Central memory CD8-positive, alpha-beta T cell (primary cell): ENCODE results near the gene OSBPL3.

Experiments
- ATAC-seq: fragments of 150-1000 bp; cut with Tn5 transposase; replicated peaks from 2 replicates; pipeline ENCODE4 v1.10.0; 2022; ENCODE audit warnings: mild to moderate bottlenecking, moderate FRiP score, moderate number of reproducible peaks; ENCODE audit not compliant: poor library complexity, severe bottlenecking; ENCODE audit errors: extremely low read depth
- DNase-seq, 2 donors: peaks; one replicate each; pipeline ENCODE4 v3.0.0; 2021; ENCODE audit warnings: low spot score in 2 of 2
- H3K27ac Mint-ChIP-seq: one replicate; pipeline ENCODE4 v1.8.0; 2022; ENCODE audit warnings: low read depth, mild to moderate bottlenecking, moderate library complexity, mixed read lengths
- H3K27me3 Mint-ChIP-seq: one replicate; pipeline ENCODE4 v1.8.0; 2022; ENCODE audit warnings: mixed read lengths
- H3K36me3 Mint-ChIP-seq: one replicate; pipeline ENCODE4 v1.8.0; 2022; ENCODE audit warnings: mild to moderate bottlenecking, moderate library complexity, mixed read lengths; ENCODE audit not compliant: insufficient read depth
- H3K4me1 Mint-ChIP-seq: one replicate; pipeline ENCODE4 v1.8.0; 2022; ENCODE audit warnings: mixed read lengths
- H3K4me3 Mint-ChIP-seq: one replicate; pipeline ENCODE4 v1.8.0; 2022; ENCODE audit warnings: mild to moderate bottlenecking, moderate library complexity, mixed read lengths
- H3K9me3 Mint-ChIP-seq: one replicate; pipeline ENCODE4 v1.8.0; 2022; ENCODE audit warnings: mixed read lengths

OSBPL3 gene

DNA sequence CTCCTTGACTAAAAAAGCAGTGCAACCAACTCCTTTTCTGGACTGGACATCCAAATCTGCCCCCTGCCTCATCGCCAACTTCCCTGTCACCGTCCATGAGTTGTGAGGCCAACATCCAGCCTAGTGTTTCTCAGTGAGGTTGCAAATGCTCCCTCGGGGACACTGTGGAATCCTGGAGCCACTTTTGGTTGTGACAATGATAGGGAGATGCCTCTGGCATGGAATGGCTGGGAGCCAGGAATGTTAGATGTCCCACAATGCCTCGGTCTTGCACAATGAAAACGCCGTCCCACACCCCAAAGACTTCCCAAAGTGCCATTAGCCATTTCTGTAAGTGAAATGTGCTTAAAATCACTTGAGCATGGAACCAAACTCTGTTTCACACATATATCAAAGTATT, 105.2 kb downstream of the OSBPL3 start:
- no peak overlapping the region for H3K4me3 Mint-ChIP-seq
- peaks cover 19% of the 10 kb centered on the region for H3K4me1 Mint-ChIP-seq
- H3K27me3 Mint-ChIP-seq, result no peaks in the 10 kb centered on the region
- no peak overlapping the region for H3K27ac Mint-ChIP-seq
- H3K9me3 Mint-ChIP-seq, result no peaks in the 10 kb centered on the region
- H3K36me3 Mint-ChIP-seq, result peaks cover 9% of the 10 kb centered on the region
- DNase-seq (no peak), ATAC-seq (no peak)

DNA sequence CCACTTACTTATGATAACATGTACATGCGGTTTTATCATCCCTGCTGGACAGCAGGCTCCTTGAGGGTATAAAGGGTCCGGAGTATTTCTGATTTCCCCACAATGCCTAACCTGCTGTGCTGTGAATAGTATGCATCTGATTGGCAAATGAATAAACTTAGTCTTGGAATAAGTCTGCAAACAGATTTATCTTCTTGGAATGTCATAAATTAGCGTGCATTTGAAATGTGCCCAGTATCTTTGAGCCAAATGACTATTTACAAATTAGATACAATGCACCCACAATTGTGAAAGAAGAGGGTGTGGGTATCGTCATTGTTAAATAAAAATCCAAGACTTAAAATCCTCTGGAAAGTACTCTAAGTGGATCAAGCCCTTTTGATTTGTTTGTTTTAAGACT, 106.0 kb downstream of the OSBPL3 start:
- ATAC-seq, result no peak
- no peak for DNase-seq

DNA sequence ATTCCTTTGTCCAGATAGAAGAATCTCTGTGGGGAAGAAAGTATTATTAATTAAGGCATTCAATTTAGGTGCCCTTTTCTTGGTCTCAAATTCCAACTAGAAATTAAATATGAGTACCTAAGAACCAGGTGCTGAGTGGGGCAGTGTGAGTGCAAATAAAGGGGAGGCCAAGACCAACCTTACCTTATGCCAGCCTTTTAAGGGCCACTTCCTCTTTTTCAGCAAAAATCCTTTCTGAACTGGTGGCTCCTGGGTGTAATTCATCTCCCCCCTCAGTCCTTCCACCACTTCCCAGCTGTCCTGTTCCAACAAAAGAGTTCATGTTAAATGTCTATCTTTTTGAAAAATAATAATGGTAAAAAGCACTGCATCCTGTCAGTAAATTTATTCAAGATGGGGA, 108.2 kb downstream of the OSBPL3 start:
- H3K4me3 Mint-ChIP-seq, result no peak overlapping the region
- DNase-seq (no peak), ATAC-seq (no peak)
- H3K27me3 Mint-ChIP-seq, result no peaks in the 10 kb centered on the region
- H3K36me3 Mint-ChIP-seq, result peaks cover 21% of the 10 kb centered on the region
- peaks cover 11% of the 10 kb centered on the region for H3K4me1 Mint-ChIP-seq
- no peaks in the 10 kb centered on the region for H3K9me3 Mint-ChIP-seq
- H3K27ac Mint-ChIP-seq, result no peak overlapping the region

More for the DNA sequence above, 106.0 kb downstream of the OSBPL3 start:
- Mint-ChIP-seq H3K9me3 (no peaks in the 10 kb centered on the region), H3K36me3 (peaks cover 14% of the 10 kb centered on the region), H3K27me3 (no peaks in the 10 kb centered on the region), H3K4me1 (peaks cover 20% of the 10 kb centered on the region), H3K4me3 (no peak overlapping the region), H3K27ac (no peak overlapping the region)

DNA sequence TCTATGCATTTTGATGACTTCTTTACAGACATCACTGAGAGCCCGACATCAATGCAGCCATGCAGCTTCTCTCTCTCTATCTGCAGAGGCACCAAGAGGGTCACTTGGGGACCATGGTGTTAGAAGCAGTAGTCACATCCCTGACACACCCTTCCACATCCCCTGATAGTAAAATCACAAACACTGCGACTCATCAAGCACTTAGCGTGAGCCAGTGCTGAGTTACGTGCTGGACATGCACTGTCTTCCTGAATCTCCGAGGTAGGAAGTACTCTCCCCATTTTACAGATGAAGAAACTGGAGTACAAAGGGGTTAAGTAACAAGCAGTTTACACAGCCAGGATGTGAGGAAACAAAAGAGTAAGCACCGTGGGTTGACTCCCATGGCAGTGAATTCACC, 109.2 kb downstream of the OSBPL3 start:
- no peak overlapping the region for H3K27ac Mint-ChIP-seq
- peaks cover 25% of the 10 kb centered on the region for H3K36me3 Mint-ChIP-seq
- no peaks in the 10 kb centered on the region for H3K9me3 Mint-ChIP-seq

DNA sequence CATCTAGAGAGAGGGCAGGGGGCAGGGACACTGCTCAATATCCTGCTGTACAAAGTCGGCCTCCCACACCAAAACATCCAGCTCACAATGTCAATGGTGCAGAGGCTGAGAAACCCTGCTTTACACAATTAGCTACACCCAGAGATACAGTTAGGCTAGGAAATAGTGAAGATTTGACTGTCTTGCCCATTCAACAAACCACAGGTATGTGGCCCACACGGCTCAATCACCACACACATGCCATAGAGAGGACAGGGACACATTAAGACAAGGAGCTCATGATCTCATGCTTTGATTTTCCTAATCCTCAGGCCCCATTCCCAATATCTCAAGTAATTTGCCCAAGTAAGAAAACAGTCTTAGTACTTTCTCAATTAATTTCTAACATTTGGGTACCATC, 110.4 kb downstream of the OSBPL3 start:
- no peak overlapping the region for H3K27ac Mint-ChIP-seq
- ATAC-seq (no peak), DNase-seq (no peak)
- no peaks in the 10 kb centered on the region for H3K9me3 Mint-ChIP-seq
- H3K4me1 Mint-ChIP-seq, result peaks cover 16% of the 10 kb centered on the region
- H3K27me3 Mint-ChIP-seq, result no peaks in the 10 kb centered on the region
- peaks cover 33% of the 10 kb centered on the region for H3K36me3 Mint-ChIP-seq
- H3K4me3 Mint-ChIP-seq, result no peak overlapping the region

More for the DNA sequence above, 109.2 kb downstream of the OSBPL3 start:
- no peak overlapping the region for H3K4me3 Mint-ChIP-seq
- H3K27me3 Mint-ChIP-seq, result no peaks in the 10 kb centered on the region
- H3K4me1 Mint-ChIP-seq, result peaks cover 11% of the 10 kb centered on the region
- DNase-seq (no peak), ATAC-seq (no peak)

DNA sequence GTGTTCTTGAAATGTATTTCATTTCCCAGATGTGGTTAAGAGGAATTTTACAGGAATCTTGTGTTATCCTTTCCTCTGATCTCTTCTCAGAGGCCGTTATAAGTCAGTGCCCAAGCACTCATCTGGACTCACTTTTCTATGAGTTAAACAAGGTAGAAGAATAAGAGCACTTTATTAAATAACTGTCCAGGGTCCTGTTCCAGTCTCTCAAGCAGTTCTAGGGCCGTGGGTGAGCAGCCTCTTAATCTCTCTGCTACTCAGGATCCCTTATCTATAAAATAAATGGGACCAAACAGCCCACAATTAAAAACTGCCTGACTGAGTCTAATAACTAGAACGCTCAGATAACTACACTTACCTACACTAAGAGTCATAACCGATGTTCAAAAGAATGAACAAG, 111.2 kb downstream of the OSBPL3 start:
- peaks cover 16% of the 10 kb centered on the region for H3K4me1 Mint-ChIP-seq

DNA sequence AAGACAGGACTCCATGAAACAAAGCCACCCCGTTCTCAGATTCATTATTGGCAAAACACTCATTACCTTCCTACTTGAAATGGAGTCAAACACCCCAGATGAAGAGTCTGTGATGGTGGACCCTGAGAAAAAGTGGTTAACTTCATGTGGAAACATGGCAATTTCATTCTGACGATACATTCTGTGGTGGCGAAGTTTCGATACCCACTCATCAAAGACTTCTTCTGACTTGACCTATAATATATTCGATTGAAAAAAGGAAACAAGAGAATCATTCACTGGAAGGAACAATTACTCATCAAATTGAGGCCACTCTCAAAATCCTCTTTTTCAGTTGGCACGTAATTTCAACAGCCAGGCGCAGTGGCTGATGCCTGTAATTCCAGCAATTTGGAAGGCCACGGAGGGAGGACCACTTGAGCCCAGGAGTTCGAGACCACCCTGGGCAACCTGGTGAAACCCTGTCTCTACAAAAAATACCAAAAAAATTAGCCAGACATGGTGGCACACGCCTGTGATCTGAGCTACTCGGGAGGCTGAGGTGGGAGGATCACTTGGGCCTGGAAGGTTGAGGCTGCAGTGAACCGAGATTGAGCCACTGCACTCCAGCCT, 113.9 kb downstream of the OSBPL3 start:
- no peaks in the 10 kb centered on the region for H3K9me3 Mint-ChIP-seq
- DNase-seq (no peak), ATAC-seq (no peak)
- peaks cover 13% of the 10 kb centered on the region for H3K4me1 Mint-ChIP-seq
- H3K4me3 Mint-ChIP-seq, result no peak overlapping the region
- H3K27ac Mint-ChIP-seq, result no peak overlapping the region
- H3K36me3 Mint-ChIP-seq, result peaks cover 41% of the 10 kb centered on the region
- no peaks in the 10 kb centered on the region for H3K27me3 Mint-ChIP-seq

More for the DNA sequence above, 111.2 kb downstream of the OSBPL3 start:
- Mint-ChIP-seq H3K4me3 (no peak overlapping the region), H3K27ac (no peak overlapping the region), H3K9me3 (no peaks in the 10 kb centered on the region), H3K36me3 (peaks cover 34% of the 10 kb centered on the region), H3K27me3 (no peaks in the 10 kb centered on the region)
- ATAC-seq (no peak), DNase-seq (no peak)

DNA sequence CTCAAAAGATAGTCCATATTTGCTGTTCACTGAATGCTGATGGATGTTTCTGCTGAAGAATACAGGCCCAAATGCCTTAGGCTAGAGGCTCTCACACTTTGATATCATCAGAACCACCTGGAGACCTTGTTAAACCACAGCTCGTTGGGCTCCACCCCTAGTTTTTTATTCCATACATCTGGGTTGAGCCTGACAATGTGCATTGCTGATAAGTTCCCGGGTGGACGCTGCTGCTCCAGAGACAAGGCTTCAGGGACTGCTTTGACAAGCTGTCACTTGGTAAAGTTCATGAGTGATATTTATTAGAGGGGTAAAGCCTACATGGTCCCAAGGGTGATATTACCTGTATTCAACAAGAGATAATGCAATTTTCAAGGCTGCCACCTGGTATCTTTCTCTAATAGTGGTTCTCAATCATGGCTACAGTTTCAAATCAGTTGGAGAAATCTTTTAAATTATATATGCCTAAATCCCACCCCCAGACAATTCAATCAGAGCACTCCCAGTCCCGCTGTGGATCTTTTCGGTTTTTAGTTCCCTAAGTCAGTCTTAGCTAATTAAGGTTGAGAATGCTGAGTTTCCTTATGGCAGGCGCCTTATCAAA, 115.7 kb downstream of the OSBPL3 start:
- peaks cover 36% of the 10 kb centered on the region for H3K36me3 Mint-ChIP-seq
- ATAC-seq (no peak), DNase-seq (no peak)
- H3K4me3 Mint-ChIP-seq, result no peak overlapping the region
- H3K27me3 Mint-ChIP-seq, result no peaks in the 10 kb centered on the region
- H3K4me1 Mint-ChIP-seq, result peaks cover 5% of the 10 kb centered on the region
- H3K9me3 Mint-ChIP-seq, result no peaks in the 10 kb centered on the region
- no peak overlapping the region for H3K27ac Mint-ChIP-seq

DNA sequence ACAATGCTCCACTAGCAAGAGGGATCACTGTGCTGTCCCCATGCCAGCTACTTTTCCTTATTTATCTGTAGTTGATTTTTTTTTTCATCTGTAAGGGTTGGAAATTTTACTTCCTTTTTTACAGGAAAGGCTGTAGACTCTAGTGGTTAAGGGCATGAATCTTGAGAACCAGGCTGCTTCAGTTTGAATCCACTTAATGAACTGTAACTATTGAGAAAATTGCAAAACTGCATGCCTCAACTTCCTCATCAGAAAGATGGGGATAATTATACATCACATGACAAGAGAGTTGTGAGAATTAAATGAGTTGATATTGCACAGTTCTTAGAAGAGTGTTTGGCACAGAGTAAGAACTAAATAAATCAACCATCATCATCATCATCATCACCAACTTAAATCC, 116.4 kb downstream of the OSBPL3 start:
- H3K9me3 Mint-ChIP-seq, result no peaks in the 10 kb centered on the region
- peaks cover 34% of the 10 kb centered on the region for H3K36me3 Mint-ChIP-seq
- no peaks in the 10 kb centered on the region for H3K27me3 Mint-ChIP-seq
- no peak overlapping the region for H3K4me3 Mint-ChIP-seq
- ATAC-seq (no peak), DNase-seq (no peak)
- H3K27ac Mint-ChIP-seq, result no peak overlapping the region
- H3K4me1 Mint-ChIP-seq, result peaks cover 10% of the 10 kb centered on the region

DNA sequence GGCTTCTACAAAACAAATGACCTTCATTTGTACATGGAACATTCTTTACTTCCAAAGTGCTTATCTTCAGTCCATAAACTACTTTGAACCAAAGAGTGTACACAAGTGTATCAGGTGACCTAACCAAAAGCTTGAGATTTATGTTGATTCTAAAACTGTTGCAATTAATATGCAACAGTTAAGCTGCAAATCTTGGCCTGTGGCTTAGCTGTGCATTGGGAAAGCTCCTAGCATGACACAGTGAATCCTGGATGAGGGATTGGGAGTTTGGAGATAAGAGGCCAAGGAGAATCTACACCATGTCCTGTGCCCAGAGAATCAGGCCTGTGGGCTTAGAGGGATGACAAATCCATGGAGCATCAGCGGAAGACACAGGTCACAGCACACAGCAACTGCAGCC, 117.5 kb downstream of the OSBPL3 start:
- H3K36me3 Mint-ChIP-seq, result peaks cover 29% of the 10 kb centered on the region
- H3K4me1 Mint-ChIP-seq, result peaks cover 16% of the 10 kb centered on the region
- H3K27me3 Mint-ChIP-seq, result no peaks in the 10 kb centered on the region
- ATAC-seq, result no peak
- DNase-seq, result no peak
- no peak overlapping the region for H3K4me3 Mint-ChIP-seq
- no peak overlapping the region for H3K27ac Mint-ChIP-seq
- no peaks in the 10 kb centered on the region for H3K9me3 Mint-ChIP-seq

DNA sequence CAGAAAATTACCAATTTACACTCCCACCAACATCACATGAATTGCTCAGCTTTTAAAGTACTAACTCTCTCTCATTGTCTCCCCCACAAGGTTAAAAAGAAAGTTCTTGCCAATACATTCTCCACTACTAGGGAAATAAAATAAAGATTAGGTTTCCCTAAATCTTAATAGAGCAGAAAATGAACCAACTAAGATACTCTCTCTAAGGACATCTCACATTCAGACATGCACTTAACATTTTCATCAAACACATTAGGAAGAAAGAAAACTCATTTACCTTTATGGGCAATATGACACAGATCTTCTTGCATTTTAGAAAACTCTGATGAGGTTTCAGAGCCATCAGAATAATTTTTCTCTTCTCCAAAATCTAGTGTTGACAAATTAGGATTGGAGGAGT, 118.6 kb downstream of the OSBPL3 start:
- Mint-ChIP-seq H3K4me1 (peaks cover 16% of the 10 kb centered on the region), H3K27ac (no peak overlapping the region), H3K9me3 (no peaks in the 10 kb centered on the region), H3K4me3 (no peak overlapping the region), H3K27me3 (no peaks in the 10 kb centered on the region), H3K36me3 (peaks cover 29% of the 10 kb centered on the region)
- DNase-seq (no peak), ATAC-seq (no peak)

DNA sequence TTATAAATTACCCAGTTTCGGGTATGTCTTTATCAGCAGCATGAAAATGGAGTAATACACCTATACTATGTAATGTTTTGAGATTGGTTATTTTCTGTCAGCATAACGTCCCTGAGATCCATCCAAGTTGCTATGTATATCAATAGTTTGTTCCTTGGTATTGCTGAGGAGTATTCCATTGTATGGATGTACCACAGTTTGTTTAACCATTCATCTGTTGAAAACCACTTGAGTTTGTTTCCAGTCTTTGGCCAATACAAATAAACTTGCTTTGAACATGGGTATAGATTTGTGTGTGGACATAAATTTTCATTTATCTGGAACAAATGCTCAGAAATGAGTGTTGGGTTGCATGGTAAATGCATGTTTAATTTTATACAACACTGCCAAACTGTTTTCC, 119.4 kb downstream of the OSBPL3 start:
- H3K36me3 Mint-ChIP-seq, result peaks cover 24% of the 10 kb centered on the region
- H3K4me3 Mint-ChIP-seq, result no peak overlapping the region
- H3K4me1 Mint-ChIP-seq, result peaks cover 21% of the 10 kb centered on the region
- DNase-seq (no peak), ATAC-seq (no peak)
- no peaks in the 10 kb centered on the region for H3K9me3 Mint-ChIP-seq
- no peaks in the 10 kb centered on the region for H3K27me3 Mint-ChIP-seq
- H3K27ac Mint-ChIP-seq, result no peak overlapping the region

DNA sequence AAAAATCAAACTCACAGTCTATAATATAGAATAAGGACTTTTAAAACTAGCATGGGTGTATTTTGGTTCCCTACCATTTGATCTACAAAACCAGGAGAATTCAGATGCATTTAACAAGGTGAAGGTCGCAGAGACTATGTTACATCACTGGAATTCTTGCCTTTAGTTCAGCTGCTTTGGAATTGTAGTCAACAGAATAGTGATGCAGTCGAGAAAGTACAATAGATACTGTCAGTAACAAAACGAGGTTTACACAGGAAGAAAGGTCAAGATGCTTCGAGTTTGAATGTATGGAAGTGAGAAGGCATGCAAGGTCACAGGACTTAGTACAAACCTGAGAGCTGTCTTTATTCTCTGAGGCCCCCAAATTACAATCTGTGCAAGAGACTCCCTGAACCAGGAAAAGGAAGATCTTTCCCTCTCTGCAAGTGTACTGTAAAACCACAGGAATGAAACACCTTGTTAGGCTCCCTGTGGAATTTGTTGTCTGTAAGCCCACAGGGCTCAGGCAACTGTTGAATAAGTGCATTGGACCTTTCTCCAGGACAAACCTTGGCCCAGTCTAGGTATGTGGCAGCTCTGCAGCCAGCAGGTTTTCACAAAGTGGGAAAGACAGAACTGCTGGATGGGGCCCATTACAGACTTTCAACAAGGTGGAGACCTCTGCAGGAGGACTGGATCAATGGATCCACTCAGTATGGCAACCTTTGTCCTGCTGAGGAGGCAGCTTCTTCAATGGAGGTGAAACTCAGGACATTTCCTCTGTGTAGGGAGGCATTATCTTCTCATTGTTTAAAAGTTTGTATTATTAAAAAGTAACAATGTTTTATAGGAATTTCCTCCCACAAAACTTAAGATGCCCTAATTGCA, 121.6 kb downstream of the OSBPL3 start:
- Mint-ChIP-seq H3K4me1 (peaks cover 16% of the 10 kb centered on the region), H3K27me3 (no peaks in the 10 kb centered on the region), H3K9me3 (no peaks in the 10 kb centered on the region), H3K27ac (no peak overlapping the region), H3K4me3 (no peak overlapping the region), H3K36me3 (peaks cover 18% of the 10 kb centered on the region)
- DNase-seq, result no peak
- no peak for ATAC-seq
